Iris pigment epithelial cell (primary cell): ENCODE data around the gene RANBP10.

Experiments
- DNase-seq: peaks from one replicate; pipeline ENCODE4 v3.0.0-alpha.2; 2011; ENCODE audit warnings: low read depth

RANBP10 gene

DNA sequence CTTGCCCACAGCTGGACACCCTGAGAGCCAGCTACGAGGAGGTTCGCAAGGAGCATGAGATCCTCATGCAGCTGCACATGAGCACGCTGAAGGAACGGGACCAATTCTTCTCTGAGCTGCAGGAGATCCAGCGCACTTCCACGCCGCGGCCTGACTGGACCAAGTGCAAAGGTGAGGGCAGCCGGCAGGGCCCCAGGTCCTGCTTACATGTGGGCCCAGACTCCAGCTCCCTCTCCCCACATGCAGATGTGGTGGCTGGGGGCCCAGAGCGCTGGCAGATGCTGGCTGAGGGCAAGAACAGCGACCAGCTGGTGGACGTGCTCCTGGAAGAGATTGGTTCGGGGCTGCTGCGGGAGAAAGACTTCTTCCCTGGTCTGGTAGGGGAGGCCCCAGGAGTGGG is 19.5 kb upstream of the RANBP10 start:
- no peak for DNase-seq

GRCh38 chr16:67825119-67825518 is 18.8 kb upstream of the RANBP10 start:
- DNase-seq = no peak

- DNase-seq = peak; percentile 56
Observed at GRCh38 chr16:67822511-67822910, 16.2 kb upstream of the RANBP10 start.

DNA sequence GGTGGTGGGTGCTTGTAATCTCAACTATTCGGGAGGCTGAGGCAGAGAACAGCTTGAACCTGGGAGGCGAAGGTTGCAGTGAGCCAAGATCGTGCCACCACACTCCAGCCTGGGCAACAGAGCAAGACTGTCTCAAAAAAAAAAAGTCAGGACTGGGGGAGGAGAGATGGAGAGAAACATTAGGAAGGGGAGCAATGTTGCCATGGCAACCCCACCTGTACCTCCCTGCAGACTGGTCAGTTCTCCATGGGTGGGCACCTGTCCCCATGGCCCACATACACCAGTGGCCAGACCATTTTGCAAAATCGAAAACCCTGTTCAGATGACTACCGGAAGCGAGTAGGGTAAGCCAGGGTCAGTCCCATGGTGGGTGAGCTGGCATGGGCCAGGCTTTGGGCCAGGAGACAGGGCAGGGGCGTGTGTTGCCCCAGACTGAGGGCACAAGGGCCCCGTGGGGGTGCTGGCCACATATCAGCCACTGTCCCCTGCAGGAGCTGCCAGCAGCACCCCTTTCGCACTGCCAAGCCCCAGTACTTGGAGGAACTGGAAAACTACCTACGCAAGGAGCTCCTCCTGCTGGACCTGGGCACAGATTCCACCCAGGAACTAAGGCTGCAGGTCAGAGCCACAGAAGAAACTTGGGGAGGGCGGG is 14.4 kb upstream of the RANBP10 start:
- no peak for DNase-seq

- no peak for DNase-seq
Observed at GRCh38 chr16:67814567-67814966, 8.2 kb upstream of the RANBP10 start.

DNA sequence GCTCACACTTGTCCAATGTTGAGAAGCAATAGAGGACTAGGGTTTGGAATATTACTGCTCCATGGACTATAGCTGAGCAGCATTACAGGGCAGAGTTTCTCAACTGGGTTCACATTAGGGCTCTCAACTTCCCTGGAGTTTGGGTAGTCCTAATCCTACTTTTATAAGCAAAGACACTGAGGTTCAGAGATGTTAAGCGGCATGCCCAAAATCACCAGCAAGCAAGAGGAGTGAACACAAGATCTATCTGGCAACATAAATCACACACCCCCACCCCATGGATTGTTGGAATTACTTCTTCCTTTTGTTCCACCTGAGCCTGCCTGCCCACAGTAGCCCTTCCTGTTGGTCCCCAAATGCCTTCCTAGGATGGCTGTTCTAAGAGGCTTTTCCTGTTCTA is 5.5 kb upstream of the RANBP10 start:
- no peak for DNase-seq

DNA sequence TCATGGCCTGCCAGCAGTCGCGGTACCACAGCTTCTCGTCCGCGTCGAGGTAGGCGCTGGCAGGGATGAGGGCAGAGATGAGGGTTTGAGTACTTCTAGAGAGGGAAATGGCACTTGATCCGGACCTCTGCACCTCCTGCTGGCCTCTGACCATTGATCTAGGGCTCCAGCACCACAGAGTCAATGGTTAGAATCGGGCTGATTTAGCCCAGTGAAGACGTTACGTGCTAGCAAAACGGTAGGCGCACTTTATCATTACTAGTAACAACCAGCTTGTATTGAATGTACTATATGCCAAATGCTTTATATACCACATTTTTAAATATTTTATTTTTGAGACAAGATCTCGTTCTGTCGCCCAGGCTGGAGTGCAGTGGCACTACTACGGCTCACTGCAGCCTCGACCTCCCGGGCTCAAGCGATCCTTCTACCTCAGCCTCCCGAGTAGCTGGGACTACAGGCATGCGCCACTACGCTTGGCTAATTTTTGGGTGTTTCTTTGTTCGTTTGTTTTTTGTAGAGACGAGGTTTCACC is 855 bp upstream of the RANBP10 start:
- no peak for DNase-seq

GRCh38 chr16:67805718-67806427 is 487 bp downstream of the RANBP10 start:
- peak; percentile 7 for DNase-seq

DNA sequence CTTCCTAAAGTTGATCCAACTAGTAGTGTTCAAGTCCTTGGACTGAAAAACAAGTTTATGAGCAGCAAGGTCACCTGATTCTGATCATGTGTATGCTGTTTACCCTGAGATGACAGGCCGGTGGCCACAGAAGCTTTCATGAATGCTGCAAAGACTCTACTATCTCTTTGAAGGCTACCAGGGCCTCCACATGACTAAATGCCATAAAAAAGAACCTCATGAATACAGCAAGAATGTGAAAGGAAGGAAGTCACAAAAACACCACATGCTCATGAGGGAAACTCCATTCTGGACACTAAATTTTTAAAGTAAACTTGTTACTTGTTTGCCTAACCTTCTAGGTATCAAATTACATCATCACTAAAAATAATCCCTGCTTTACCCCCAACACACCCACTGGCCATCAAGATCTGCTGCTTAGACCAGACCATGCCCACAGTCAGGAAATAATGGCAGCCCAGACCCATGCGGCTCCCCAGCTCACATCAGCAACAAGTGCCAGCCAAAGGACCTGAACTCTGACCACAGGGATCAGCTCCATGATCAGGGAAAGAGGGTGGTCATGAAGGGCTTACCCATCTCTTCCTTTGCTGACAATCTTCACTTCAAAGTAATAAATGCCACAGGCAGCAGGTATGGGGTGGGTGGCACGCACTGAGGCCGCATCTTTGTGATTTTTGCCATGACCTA is 1.4 kb downstream of the RANBP10 start:
- DNase-seq = peak; percentile 12

- DNase-seq = no peak
Observed at GRCh38 chr16:67803894-67804293, 2.5 kb downstream of the RANBP10 start.

GRCh38 chr16:67801883-67802282 is 4.5 kb downstream of the RANBP10 start:
- no peak for DNase-seq

- no peak for DNase-seq
Observed at GRCh38 chr16:67801241-67801640, 5.1 kb downstream of the RANBP10 start.

- DNase-seq = no peak
Observed at GRCh38 chr16:67800338-67800926, 5.9 kb downstream of the RANBP10 start.

- no peak for DNase-seq
Observed at GRCh38 chr16:67796099-67796718, 10.2 kb downstream of the RANBP10 start.

DNA sequence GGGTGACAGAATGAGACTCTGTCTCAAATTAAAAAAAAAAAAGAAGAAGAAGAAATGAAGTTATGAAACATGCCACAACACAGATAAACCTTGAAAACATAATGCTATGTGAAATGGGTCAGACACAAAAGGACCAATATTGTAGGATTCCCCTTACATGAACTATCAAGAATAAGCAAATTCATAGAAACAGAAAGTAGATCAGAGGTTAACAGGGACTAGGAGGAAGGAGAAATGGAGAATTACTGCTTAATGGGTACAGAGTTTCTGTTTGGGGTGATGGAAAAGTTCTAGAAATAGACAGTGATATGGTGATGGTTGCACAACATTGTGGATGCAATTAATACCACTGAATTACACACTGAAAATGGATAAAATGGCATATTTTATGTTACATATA is 16.3 kb downstream of the RANBP10 start:
- DNase-seq = no peak

DNA sequence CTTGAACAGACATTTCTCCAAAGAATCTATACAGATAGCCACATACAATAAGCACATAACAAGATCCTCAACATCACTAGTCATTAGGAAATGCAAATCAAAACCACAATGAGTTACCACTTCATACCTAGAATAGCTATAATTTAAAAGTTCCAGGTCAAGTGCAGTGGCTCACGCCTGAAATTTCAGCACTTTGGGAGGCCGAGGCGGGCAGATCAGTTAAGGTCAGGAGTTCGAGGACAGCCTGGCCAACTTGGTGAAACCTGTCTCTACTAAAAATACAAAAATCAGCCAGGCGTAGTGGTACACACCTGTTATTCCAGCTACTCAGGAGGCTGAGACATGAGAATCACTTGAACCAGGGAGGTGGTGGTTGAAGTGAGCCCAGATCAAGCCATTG is 19.9 kb downstream of the RANBP10 start:
- no peak for DNase-seq

- DNase-seq = no peak
Observed at GRCh38 chr16:67783353-67783725, 23.0 kb downstream of the RANBP10 start.

- DNase-seq = no peak
Observed at GRCh38 chr16:67782567-67783352, 23.6 kb downstream of the RANBP10 start.

DNA sequence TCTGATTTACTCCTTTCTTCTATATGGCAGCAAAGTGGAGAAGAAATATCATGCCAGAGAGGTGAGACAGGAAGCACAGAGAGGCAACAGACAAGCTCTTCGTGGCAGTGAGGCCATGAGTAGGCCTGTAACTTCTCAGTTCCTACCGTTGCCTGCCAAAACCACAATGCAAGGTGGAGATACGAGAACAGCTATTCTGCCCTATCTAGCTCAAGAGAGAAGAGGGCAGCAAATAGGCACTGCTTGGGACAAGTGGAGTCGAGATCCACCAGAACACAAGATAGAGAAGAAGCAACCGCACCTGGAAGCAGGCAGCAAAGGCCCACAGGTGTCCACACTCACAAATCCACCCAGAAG is 24.8 kb downstream of the RANBP10 start:
- DNase-seq = no peak

DNA sequence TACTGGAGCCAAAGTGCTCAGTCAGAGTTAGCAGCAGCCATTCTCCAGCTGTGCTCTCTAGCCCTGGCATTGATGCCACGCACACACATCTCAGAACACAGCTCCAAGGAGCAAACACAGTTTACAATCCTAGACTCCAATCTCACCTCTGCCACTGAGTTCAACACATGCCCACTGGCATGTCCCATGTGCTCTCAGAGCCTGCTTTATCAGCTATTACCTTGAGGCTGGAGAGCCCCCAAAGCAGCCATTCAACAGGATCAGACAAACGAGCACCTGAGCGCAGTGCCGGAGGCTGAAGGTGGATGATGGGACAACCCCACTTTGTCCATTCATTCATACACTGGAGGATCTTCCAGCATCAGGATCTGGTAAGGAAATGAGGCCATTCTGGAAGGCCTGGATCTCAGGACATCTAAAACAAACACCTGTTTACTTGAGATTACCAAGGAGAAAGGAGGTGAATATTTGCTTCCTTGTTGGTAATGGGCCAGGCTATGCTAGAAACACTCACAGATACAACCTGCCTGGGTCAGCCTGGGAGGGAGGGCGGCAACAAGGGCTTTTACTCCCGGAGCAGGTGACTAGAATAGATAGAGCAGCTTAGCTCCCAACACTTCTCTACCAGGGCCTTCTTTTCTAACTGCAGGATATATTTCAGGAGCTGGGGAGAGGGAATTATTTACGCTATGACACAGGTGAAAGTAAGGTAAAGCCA is 25.4 kb downstream of the RANBP10 start:
- no peak for DNase-seq
